Fibroblast of villous mesenchyme (primary cell): ENCODE results near the gene CGB5. TPM values are rescaled to one million over a fixed set of nuclear protein-coding genes. Genes with fewer than 3 reads are reported as not detected.
"Not testable (repeated sequence)": the region's sequence is repeated elsewhere in the genome, so short reads cannot be mapped to it uniquely, and the experiment has no call there.

Experiments used
- DNase-seq: peaks from one replicate; pipeline ENCODE4 v3.0.0-alpha.2; 2010; ENCODE audit warnings: low read depth
- H3K4me3 ChIP-seq: 2 replicates; pipeline ENCODE4 v1.5.1; 2011; ENCODE audit warnings: low read depth, mild to moderate bottlenecking, low read length
- CTCF ChIP-seq: IDR thresholded peaks from 2 replicates; pipeline ENCODE4 v1.5.1; 2012; ENCODE audit warnings: low read depth, mild to moderate bottlenecking, low read length; ENCODE audit not compliant: insufficient read depth
- total RNA-seq: library from RNA; depleted of rRNA; stranded (reverse); fragments of >200 nt; gene quantifications from 2 replicates; pipeline ENCODE4 v1.2.3, GENCODE V29; 2012

CGB5 gene
- total RNA-seq, 1 donor, result not detected

- no peak for DNase-seq
- no peak overlapping the region for H3K4me3 ChIP-seq
- TF ChIP-seq CTCF, result no peak
These were observed 1.5 kb upstream of the CGB5 start for GRCh38 chr19:49042177-49042576.

GRCh38 chr19:49042666-49043065 is 982 bp upstream of the CGB5 start:
- not testable (repeated sequence) for H3K4me3 ChIP-seq, DNase-seq

GRCh38 chr19:49049011-49049410 is 5.4 kb downstream of the CGB5 start, which contains the start of gene CGB8:
TSS of gene CGB8 (minus strand) at chr19:49049111. CDS start at chr19:49048739, 372 bp downstream.
- not testable (repeated sequence) for H3K4me3 ChIP-seq, DNase-seq

GRCh38 chr19:49049834-49050233 is 6.2 kb downstream of the CGB5 start:
- not testable (repeated sequence) for DNase-seq, H3K4me3 ChIP-seq

GRCh38 chr19:49050376-49051033 is 6.9 kb downstream of the CGB5 start:
- peak; percentile 31 for DNase-seq
- not testable (repeated sequence) for H3K4me3 ChIP-seq

- peak; percentile 38 for DNase-seq
- TF ChIP-seq CTCF, result peak; percentile 56
- peak overlapping the region; percentile 61 for H3K4me3 ChIP-seq
These were observed 12.7 kb downstream of the CGB5 start for GRCh38 chr19:49056101-49056901.

GRCh38 chr19:49056902-49057596 is 13.4 kb downstream of the CGB5 start:
- DNase-seq, result not testable (repeated sequence)
- H3K4me3 ChIP-seq, result peak overlapping the region; percentile 61

GRCh38 chr19:49057636-49058234 is 14.1 kb downstream of the CGB5 start, which contains the start of gene CGB7:
TSS of gene CGB7 (minus strand) at chr19:49057749. CDS start at chr19:49055375, 2,374 bp downstream.
- TF ChIP-seq CTCF, result no peak
- DNase-seq, result peak; percentile 48
- peak within 1 kb of the TSS; percentile 61 for H3K4me3 ChIP-seq

GRCh38 chr19:49058562-49058961 is 14.9 kb downstream of the CGB5 start:
- no peak overlapping the region for H3K4me3 ChIP-seq
- no peak for TF ChIP-seq CTCF
- DNase-seq, result peak; percentile 17
